BLaER1 (cell line): Measurements from ENCODE around the gene BUB1.
"Not testable (repeated sequence)": the region's sequence is repeated elsewhere in the genome, so short reads cannot be mapped to it uniquely, and the experiment has no call there.

Source experiments
- H3K27ac ChIP-seq: shearing (Covaris generic); formaldehyde crosslinking; 2 replicates; pipeline ENCODE4 v1.8.1; 2022
- H3K27me3 ChIP-seq: shearing (Covaris generic); formaldehyde crosslinking; 2 replicates; pipeline ENCODE4 v1.8.1; 2022
- H3K36me3 ChIP-seq: shearing (Covaris generic); formaldehyde crosslinking; 2 replicates; pipeline ENCODE4 v1.8.1; 2022
- H3K4me1 ChIP-seq: shearing (Covaris generic); formaldehyde crosslinking; 2 replicates; pipeline ENCODE4 v1.8.1; 2022
- H3K4me2 ChIP-seq: shearing (Covaris generic); formaldehyde crosslinking; 2 replicates; pipeline ENCODE4 v1.8.1; 2022
- H3K4me3 ChIP-seq: shearing (Covaris generic); formaldehyde crosslinking; 2 replicates; pipeline ENCODE4 v1.8.1; 2022
- H3K9ac ChIP-seq: shearing (Covaris generic); formaldehyde crosslinking; 2 replicates; pipeline ENCODE4 v1.8.1; 2022
- H3K9me3 ChIP-seq: shearing (Covaris generic); formaldehyde crosslinking; 2 replicates; pipeline ENCODE4 v1.8.1; 2022
- H4K20me1 ChIP-seq: shearing (Covaris generic); formaldehyde crosslinking; 2 replicates; pipeline ENCODE4 v1.8.1; 2022

The BUB1 gene

GRCh38 chr2:110591973-110592372 lies 85.9 kb downstream of the BUB1 start:
- not testable (repeated sequence) for H3K4me1 ChIP-seq, H4K20me1 ChIP-seq, H3K27ac ChIP-seq, H3K9ac ChIP-seq, H3K4me3 ChIP-seq, H3K9me3 ChIP-seq, H3K4me2 ChIP-seq, H3K36me3 ChIP-seq, H3K27me3 ChIP-seq

- H3K9me3 ChIP-seq, H3K4me3 ChIP-seq, H3K4me2 ChIP-seq, H3K4me1 ChIP-seq, H3K27ac ChIP-seq, H3K36me3 ChIP-seq, H3K9ac ChIP-seq, H4K20me1 ChIP-seq, H3K27me3 ChIP-seq: not testable (repeated sequence)
Observed at GRCh38 chr2:110589677-110590330, 88.1 kb downstream of the BUB1 start.

GRCh38 chr2:110588520-110588919 lies 89.3 kb downstream of the BUB1 start:
- H4K20me1 ChIP-seq, H3K9me3 ChIP-seq, H3K4me3 ChIP-seq, H3K4me2 ChIP-seq, H3K4me1 ChIP-seq, H3K27me3 ChIP-seq, H3K27ac ChIP-seq, H3K9ac ChIP-seq, H3K36me3 ChIP-seq: not testable (repeated sequence)
